SK-N-SH (cell line): ENCODE measurements around the gene DAPP1. TPM values are rescaled to one million over a fixed set of nuclear protein-coding genes. Genes with fewer than 3 reads are reported as not detected.
"Not testable (repeated sequence)": the region's sequence is repeated elsewhere in the genome, so short reads cannot be mapped to it uniquely, and the experiment has no call there.

Source experiments
- CTCF ChIA-PET: fragments of 300-600, 350-600 bp; formaldehyde crosslinking; extraction: SDS; loops from one replicate; lab custom pipeline; 2021; lab: Yijun Ruan, JAX
- POLR2A ChIA-PET: fragments of 350-600 bp; sonication (Branson Sonifier 250); formaldehyde crosslinking; extraction: SDS; loops from one replicate; lab custom pipeline; 2020; ENCODE audit warnings: antibody characterized with exemption, inconsistent platforms; lab: Yijun Ruan, JAX
- DNase-seq: peaks from one replicate; pipeline ENCODE4 v3.0.0; 2012
- H2AFZ ChIP-seq: fragments of 200-600 bp; sonication (generic); 2 replicates; pipeline ENCODE4 v1.8.1; 2016; ENCODE audit warnings: antibody characterized with exemption, mild to moderate bottlenecking, low read depth
- H3F3A ChIP-seq: fragments of 200-600 bp; sonication (generic); replicated peaks from 2 replicates; pipeline ENCODE3; 2016; ENCODE audit warnings: antibody characterized with exemption, mild to moderate bottlenecking; ENCODE audit not compliant: insufficient read depth
- H3K27ac ChIP-seq, 2 experiments: fragments of 200-500 bp in 1 of 2; fragments of 200-600 bp in 1 of 2; sonication (Bioruptor generic) in 1 of 2; sonication (generic), shearing (Covaris generic) in 1 of 2; 2 replicates each; pipeline versions ENCODE4 v1.5.1 to v1.6.1; 2014 to 2016; ENCODE audit warnings: low read depth in 2 of 2, inconsistent platforms in 1 of 2, low read length in 1 of 2, mild to moderate bottlenecking in 1 of 2, mixed read lengths in 1 of 2
- H3K27me3 ChIP-seq: fragments of 200-600 bp; sonication (generic), shearing (Covaris generic); 2 replicates; pipeline ENCODE4 v1.6.1; 2016; ENCODE audit warnings: mixed run types; ENCODE audit not compliant: insufficient read depth
- H3K36me3 ChIP-seq, 2 experiments: fragments of 200-500 bp in 1 of 2; fragments of 200-600 bp in 1 of 2; sonication (Bioruptor generic) in 1 of 2; sonication (generic) in 1 of 2; replicated peaks in 1 of 2; 2 replicates each; pipeline versions ENCODE3 to v1.5.1; 2014 to 2016; ENCODE audit warnings: low read length in 1 of 2, mild to moderate bottlenecking in 1 of 2; ENCODE audit not compliant: insufficient read depth in 2 of 2, control insufficient read depth in 1 of 2
- H3K4me1 ChIP-seq, 2 experiments: fragments of 200-500 bp in 1 of 2; fragments of 200-600 bp in 1 of 2; sonication (Bioruptor generic) in 1 of 2; sonication (generic), shearing (Covaris generic) in 1 of 2; 2 replicates each; pipeline versions ENCODE4 v1.5.1 to v1.6.1; 2014 to 2016; ENCODE audit warnings: low read depth in 1 of 2, low read length in 1 of 2, mixed run types in 1 of 2; ENCODE audit not compliant: insufficient read depth in 2 of 2, control insufficient read depth in 1 of 2
- H3K4me2 ChIP-seq: fragments of 200-600 bp; sonication (generic), shearing (Covaris generic); 2 replicates; pipeline ENCODE4 v1.6.1; 2017; ENCODE audit warnings: mixed run types
- H3K4me3 ChIP-seq, 2 experiments: fragments of 200-500 bp in 1 of 2; fragments of 200-600 bp in 1 of 2; sonication (Bioruptor generic) in 1 of 2; sonication (generic), shearing (Covaris generic) in 1 of 2; 2 replicates each; pipeline versions ENCODE4 v1.5.1 to v1.8.1; 2014 to 2016; ENCODE audit warnings: low read depth in 2 of 2, inconsistent platforms in 1 of 2, low read length in 1 of 2, mild to moderate bottlenecking in 1 of 2, mixed read lengths in 1 of 2, moderate library complexity in 1 of 2
- H3K79me2 ChIP-seq: fragments of 200-600 bp; sonication (generic); 2 replicates; pipeline ENCODE4 v1.8.1; 2017; ENCODE audit warnings: mild to moderate bottlenecking; ENCODE audit not compliant: insufficient read depth
- H3K9ac ChIP-seq: fragments of 200-600 bp; sonication (generic); 2 replicates; pipeline ENCODE4 v1.6.1; 2017; ENCODE audit warnings: mixed run types
- H3K9me2 ChIP-seq: fragments of 200-600 bp; sonication (generic); 2 replicates; pipeline ENCODE4 v1.6.1; 2017; ENCODE audit warnings: mixed run types
- H3K9me3 ChIP-seq: fragments of 200-600 bp; sonication (generic); 2 replicates; pipeline ENCODE4 v1.6.1; 2017; ENCODE audit warnings: mixed run types, mild to moderate bottlenecking, moderate library complexity
- H4K20me1 ChIP-seq: fragments of 200-600 bp; sonication (generic); 2 replicates; pipeline ENCODE4 v1.6.1; 2017; ENCODE audit warnings: mild to moderate bottlenecking, mixed run types; ENCODE audit not compliant: insufficient read depth
- CHD2 ChIP-seq: fragments of 150-350 bp; IDR thresholded peaks from 2 replicates; pipeline ENCODE4 v1.6.1; 2018; ENCODE audit warnings: low read length; ENCODE audit not compliant: partially characterized antibody
- EP300 ChIP-seq, 2 experiments: IDR thresholded peaks; 2 replicates each; pipeline versions ENCODE4 v1.4.0 to v1.6.1; 2012; ENCODE audit warnings: borderline replicate concordance in 1 of 2, low read depth in 1 of 2, low read length in 1 of 2
- EZH2phosphoT487 ChIP-seq: fragments of 200-600 bp; sonication (generic); IDR thresholded peaks from 2 replicates; pipeline ENCODE4 v1.6.1; 2017; ENCODE audit warnings: low read depth, mixed run types, mild to moderate bottlenecking, antibody characterized with exemption, moderate library complexity, borderline replicate concordance
- FOSL2 ChIP-seq: IDR thresholded peaks from 2 replicates; pipeline ENCODE4 v1.4.0; 2012; ENCODE audit warnings: low read depth, mild to moderate bottlenecking, moderate library complexity, borderline replicate concordance
- FOXJ3 ChIP-seq: sonication (generic); formaldehyde crosslinking; IDR thresholded peaks from 2 replicates; pipeline ENCODE4 v1.5.1; 2020; ENCODE audit warnings: mild to moderate bottlenecking, missing genetic modification reagents
- MXI1 ChIP-seq: IDR thresholded peaks from 2 replicates; pipeline ENCODE4 v1.6.1; 2012; ENCODE audit warnings: mild to moderate bottlenecking, low read depth, low read length, improper control_type of control experiment
- RAD21 ChIP-seq: IDR thresholded peaks from 2 replicates; pipeline ENCODE4 v1.6.1; 2012; ENCODE audit warnings: mild to moderate bottlenecking, low read length
- SIN3A ChIP-seq: IDR thresholded peaks from 2 replicates; pipeline ENCODE4 v1.6.1; 2012; ENCODE audit warnings: low read depth, mild to moderate bottlenecking, low read length, moderate library complexity, borderline replicate concordance
- YY1 ChIP-seq: IDR thresholded peaks from 2 replicates; pipeline ENCODE4 v1.4.0; 2012; ENCODE audit warnings: low read depth, mild to moderate bottlenecking
- ZBTB33 ChIP-seq: IDR thresholded peaks from 2 replicates; pipeline ENCODE4 v1.4.0; 2012; ENCODE audit warnings: low read depth, borderline replicate concordance
- WGBS: methylation state at CpG from one replicate; pipeline ENCODE4 v1.1.6; 2017; ENCODE audit warnings: low lambda C conversion rate; 5-methylcytosine and 5-hydroxymethylcytosine counted together
- polyA plus RNA-seq, 3 experiments: library from polyadenylated mRNA; depleted of rRNA; stranded (reverse); fragments of >200 nt; gene quantifications; 2 replicates each; pipeline ENCODE4 v1.2.3, GENCODE V29; 2012
- TF ChIP-seq, protein P1 (sequence below): IDR thresholded peaks from 2 replicates; pipeline ENCODE4; 2012
- TF ChIP-seq, protein P2 (sequence below): fragments of 200-600 bp; sonication (generic); IDR thresholded peaks from 2 replicates; pipeline ENCODE4 v1.6.1; 2017; ENCODE audit warnings: antibody characterized with exemption, mild to moderate bottlenecking, moderate library complexity

Gene DAPP1
- polyA plus RNA-seq, 1 of the 3 experiments (the other 2 are of a cell fraction), result not detected

DNA sequence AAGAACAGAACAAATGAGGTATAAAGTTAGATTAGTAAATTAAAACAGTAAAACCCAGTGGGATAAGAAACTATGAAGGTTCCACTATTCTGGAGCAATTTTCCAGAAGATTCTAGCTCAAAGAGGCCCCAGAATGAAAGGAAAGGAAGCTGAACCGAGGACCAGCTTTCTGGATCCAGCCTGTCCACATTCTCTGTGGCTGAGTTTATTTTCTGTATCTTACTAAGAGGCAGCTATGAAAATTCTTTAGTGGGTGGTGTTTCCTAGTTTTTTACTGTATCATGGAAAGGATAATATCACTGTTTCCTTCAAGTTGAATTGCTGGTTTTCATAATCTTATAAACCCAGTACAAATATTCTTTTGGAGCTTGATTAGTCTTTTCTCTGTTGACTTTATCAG, 11.8 kb downstream of the DAPP1 start:
- H2AFZ ChIP-seq, result no peak overlapping the region
- no peaks in the 10 kb centered on the region for H3K9me3 ChIP-seq
- TF ChIP-seq ZBTB33, result no peak
- no peak for TF ChIP-seq YY1
- TF ChIP-seq, protein P1, sequence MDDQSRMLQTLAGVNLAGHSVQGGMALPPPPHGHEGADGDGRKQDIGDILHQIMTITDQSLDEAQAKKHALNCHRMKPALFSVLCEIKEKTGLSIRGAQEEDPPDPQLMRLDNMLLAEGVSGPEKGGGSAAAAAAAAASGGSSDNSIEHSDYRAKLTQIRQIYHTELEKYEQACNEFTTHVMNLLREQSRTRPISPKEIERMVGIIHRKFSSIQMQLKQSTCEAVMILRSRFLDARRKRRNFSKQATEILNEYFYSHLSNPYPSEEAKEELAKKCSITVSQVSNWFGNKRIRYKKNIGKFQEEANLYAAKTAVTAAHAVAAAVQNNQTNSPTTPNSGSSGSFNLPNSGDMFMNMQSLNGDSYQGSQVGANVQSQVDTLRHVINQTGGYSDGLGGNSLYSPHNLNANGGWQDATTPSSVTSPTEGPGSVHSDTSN, result no peak
- H3K4me2 ChIP-seq, result no peak overlapping the region
- no peaks in the 10 kb centered on the region for H4K20me1 ChIP-seq
- H3K27ac ChIP-seq, result no peak overlapping the region
- WGBS, result 8% methylated on average over 1 of the region's 1 CpG
- no peaks in the 10 kb centered on the region for H3F3A ChIP-seq
- no peaks in the 10 kb centered on the region for H3K36me3 ChIP-seq
- no peaks in the 10 kb centered on the region; the same call in 1 of the 2 replicates for H3K27me3 ChIP-seq
- DNase-seq, result no peak
- no peaks in the 10 kb centered on the region for H3K4me1 ChIP-seq
- H3K79me2 ChIP-seq, result no peaks in the 10 kb centered on the region
- no peak overlapping the region for H3K9ac ChIP-seq
- H3K4me3 ChIP-seq, result no peak overlapping the region
- H3K9me2 ChIP-seq, result no peaks in the 10 kb centered on the region
- ChIA-PET CTCF (no interaction called here), POLR2A (no interaction called here)

GRCh38 chr4:99830051-99830450, 13.4 kb downstream of the DAPP1 start:
- H4K20me1 ChIP-seq, H3K4me3 ChIP-seq: not testable (repeated sequence)

DNA sequence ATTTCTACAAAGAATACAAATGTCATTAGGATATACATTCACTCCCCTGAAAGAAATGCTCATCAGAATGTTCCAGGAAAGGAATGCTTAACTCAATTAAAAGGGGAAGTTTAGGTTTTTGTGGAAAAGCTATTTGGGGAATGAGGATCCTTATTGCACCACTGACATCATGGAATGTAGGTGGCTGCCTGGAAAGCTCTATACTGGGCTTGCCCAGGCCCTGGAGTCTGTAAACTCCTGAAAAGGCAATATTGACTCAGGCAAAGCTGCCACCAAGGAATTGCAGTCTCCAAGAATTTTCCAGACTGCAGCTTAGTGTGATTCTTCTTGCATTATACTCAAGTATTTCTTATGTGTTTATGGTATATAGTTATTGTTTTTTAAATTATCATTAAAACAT, 15.7 kb downstream of the DAPP1 start:
- Histone ChIP-seq H2AFZ (no peak overlapping the region), H3K4me1 (no peaks in the 10 kb centered on the region), H3K79me2 (no peaks in the 10 kb centered on the region), H3K9me3 (no peaks in the 10 kb centered on the region), H4K20me1 (no peaks in the 10 kb centered on the region), H3K27me3 (no peaks in the 10 kb centered on the region; the same call in 1 of the 2 replicates), H3K36me3 (no peaks in the 10 kb centered on the region), H3K27ac (no peak overlapping the region), H3K4me2 (no peak overlapping the region), H3F3A (no peaks in the 10 kb centered on the region), H3K9me2 (no peaks in the 10 kb centered on the region), H3K4me3 (no peak overlapping the region), H3K9ac (no peak overlapping the region)
- DNase-seq, result no peak
- ChIA-PET CTCF (interaction anchor here (1.2 kb wide), 1 partner anchor 24 kb away, joined by 3 read pairs; no protein-coding TSS in a partner anchor), POLR2A (no interaction called here)
- TF ChIP-seq RAD21, result no peak
- TF ChIP-seq MXI1, result no peak
- TF ChIP-seq CHD2, result no peak
- no peak for TF ChIP-seq EP300 (IDR thresholded peaks at IDR 0.05; ENCODE audit: borderline replicate concordance in 1 of 2, low read depth in 1 of 2, low read length in 1 of 2)
- TF ChIP-seq, protein P1, result no peak
- no peak for TF ChIP-seq SIN3A
- no peak for TF ChIP-seq FOSL2
- no peak for TF ChIP-seq ZBTB33
- no peak for TF ChIP-seq FOXJ3 (CRISPR knock-in tag)
- no peak for TF ChIP-seq EZH2phosphoT487
- TF ChIP-seq, protein P2, sequence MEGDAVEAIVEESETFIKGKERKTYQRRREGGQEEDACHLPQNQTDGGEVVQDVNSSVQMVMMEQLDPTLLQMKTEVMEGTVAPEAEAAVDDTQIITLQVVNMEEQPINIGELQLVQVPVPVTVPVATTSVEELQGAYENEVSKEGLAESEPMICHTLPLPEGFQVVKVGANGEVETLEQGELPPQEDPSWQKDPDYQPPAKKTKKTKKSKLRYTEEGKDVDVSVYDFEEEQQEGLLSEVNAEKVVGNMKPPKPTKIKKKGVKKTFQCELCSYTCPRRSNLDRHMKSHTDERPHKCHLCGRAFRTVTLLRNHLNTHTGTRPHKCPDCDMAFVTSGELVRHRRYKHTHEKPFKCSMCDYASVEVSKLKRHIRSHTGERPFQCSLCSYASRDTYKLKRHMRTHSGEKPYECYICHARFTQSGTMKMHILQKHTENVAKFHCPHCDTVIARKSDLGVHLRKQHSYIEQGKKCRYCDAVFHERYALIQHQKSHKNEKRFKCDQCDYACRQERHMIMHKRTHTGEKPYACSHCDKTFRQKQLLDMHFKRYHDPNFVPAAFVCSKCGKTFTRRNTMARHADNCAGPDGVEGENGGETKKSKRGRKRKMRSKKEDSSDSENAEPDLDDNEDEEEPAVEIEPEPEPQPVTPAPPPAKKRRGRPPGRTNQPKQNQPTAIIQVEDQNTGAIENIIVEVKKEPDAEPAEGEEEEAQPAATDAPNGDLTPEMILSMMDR, result no peak

More at GRCh38 chr4:99830051-99830450, 13.4 kb downstream of the DAPP1 start:
- H3K36me3 ChIP-seq, H3F3A ChIP-seq, H3K9me2 ChIP-seq, DNase-seq, H3K9ac ChIP-seq, POLR2A ChIA-PET, H3K4me1 ChIP-seq, H3K27me3 ChIP-seq, H3K79me2 ChIP-seq, H3K27ac ChIP-seq, H2AFZ ChIP-seq, H3K4me2 ChIP-seq, H3K9me3 ChIP-seq: not testable (repeated sequence)
- CTCF ChIA-PET, result interaction anchor here (0.8 to 1.8 kb wide), 2 partner anchors 22 to 55 kb away, joined by 3 to 7 read pairs; no protein-coding TSS in a partner anchor
- WGBS, result 80% methylated on average over 5 of the region's 5 CpGs
